HG03103 (cell line): ENCODE data around the gene GADD45A.
A peak's percentile ranks its signal among the peaks of the same experiment; 100 is the strongest.
"Not testable (repeated sequence)": the region's sequence is repeated elsewhere in the genome, so short reads cannot be mapped to it uniquely, and the experiment has no call there.

Experiments used
- ATAC-seq: cut with Tn5 transposase; IDR thresholded peaks from one replicate; pipeline ENCODE4 v1.9.1; 2021; ENCODE audit warnings: low read depth; ENCODE audit not compliant: unreplicated experiment

The GADD45A gene

DNA sequence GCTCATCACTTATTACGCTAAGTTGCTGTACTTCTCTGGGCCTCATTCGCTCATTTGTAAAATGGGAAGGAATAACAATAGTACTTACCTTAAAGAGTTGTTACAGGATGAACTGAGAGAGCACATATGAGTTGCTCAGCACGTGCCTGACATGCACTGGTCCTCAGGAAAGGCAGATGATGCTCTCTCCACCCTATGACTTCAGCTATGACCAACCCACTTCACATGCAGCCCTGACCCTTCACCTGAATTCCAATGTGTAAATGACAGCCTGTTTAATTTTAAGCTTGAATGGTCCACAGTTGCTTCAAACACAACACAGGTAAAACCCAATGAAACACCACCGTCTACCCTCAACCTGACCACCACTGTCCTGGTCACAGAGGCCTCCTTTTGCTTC lies 32.9 kb downstream of the GADD45A start:
- ATAC-seq = no peak

- ATAC-seq = no peak
These were observed 34.6 kb downstream of the GADD45A start for GRCh38 chr1:67719329-67720196.

DNA sequence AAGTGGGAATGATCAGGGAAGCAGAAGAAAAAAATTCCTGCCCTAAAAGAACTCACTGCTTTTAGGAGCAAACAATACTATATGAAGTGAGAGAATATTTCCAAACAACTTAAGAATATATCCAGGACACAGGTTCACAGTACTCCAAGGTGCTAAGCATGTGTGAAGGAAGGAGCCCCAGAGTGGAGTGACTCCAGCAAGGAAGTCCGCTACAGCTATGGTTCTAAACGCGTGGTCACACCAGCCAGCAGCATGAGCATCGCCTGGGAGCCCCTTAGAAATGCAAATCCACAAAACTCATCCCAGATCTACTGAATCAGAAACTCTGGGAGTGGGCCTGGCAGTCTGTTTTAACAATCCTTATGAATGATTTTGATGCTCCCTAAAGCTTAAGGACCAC lies 36.1 kb downstream of the GADD45A start:
- no peak for ATAC-seq

DNA sequence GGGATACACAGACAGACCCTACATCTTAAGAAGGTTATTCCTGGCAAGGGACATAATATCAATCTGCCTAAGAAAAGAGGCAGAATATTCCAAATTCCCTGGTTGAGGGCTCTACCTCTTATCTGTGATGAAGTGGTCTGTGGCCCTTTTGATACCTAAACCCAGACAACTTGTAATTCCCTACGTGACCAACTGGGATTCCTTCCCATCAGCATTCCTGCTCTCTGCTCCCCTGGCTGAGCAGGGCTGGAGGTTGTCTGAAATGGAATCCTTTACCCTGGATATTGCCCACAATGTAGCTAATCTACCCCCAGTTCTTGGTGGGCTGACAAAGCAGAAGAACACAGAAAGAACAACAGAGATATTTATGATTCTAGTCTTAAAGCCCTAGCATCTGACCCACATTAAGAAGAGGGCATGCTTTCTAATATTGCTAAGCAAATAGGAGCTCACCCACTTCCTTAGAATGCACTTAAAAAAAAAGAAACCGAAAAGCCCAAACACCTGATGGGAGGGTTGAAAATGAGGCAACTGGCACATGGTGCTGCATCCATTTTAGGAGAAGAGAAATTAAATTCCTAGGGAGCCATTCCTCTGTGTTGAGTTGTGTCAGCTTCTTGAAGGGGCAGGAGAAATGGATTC lies 36.8 kb downstream of the GADD45A start:
- ATAC-seq = no peak

GRCh38 chr1:67722292-67722944 lies 37.4 kb downstream of the GADD45A start:
- no peak for ATAC-seq

DNA sequence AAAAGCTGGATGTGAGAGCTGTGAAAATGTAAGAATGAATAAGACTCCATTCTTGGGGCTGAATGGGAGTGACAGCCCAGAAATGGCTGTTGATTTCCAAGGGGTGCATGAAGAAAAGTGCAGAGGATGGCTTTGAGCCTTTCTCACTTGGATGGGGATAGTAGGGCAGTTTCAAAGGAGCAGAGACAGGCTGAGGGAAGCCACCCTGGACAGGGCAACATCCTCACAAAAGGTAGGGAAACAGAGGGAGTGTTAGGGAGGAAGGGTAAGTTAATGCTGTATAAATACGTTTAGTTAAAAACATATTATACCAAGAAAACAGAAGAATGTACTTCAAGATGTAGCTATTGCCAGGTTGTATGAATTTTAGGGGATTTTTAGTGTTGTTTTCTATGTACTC lies 38.1 kb downstream of the GADD45A start:
- ATAC-seq = no peak

DNA sequence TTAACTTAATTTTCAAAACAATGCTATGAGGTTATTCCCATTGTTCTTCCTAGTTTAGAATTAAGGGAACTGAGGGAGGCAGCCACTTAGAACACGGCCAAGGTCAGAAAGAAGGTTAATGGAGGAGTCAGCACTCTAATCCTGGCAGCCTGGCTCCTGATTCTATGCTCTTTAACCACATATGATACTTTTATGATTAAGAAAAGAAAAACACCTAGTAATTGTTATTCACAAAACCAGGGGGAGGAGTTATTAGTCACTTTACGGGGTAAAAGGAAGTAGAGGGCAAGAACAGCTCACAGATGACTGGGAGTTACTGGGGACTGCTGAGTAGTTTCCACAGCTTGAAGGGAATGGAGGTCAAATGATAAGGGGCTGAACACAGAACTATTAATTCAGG lies 38.6 kb downstream of the GADD45A start:
- peak; percentile 71 for ATAC-seq

- ATAC-seq = no peak
These were observed 40.0 kb downstream of the GADD45A start for GRCh38 chr1:67724928-67725560.

GRCh38 chr1:67726224-67726623 lies 41.2 kb downstream of the GADD45A start:
- ATAC-seq = no peak

- ATAC-seq = no peak
These were observed 44.9 kb downstream of the GADD45A start for GRCh38 chr1:67729872-67730271.

GRCh38 chr1:67730312-67730711 lies 45.3 kb downstream of the GADD45A start:
- ATAC-seq = not testable (repeated sequence)

GRCh38 chr1:67731322-67731721 lies 46.3 kb downstream of the GADD45A start:
- ATAC-seq = no peak

- no peak for ATAC-seq
These were observed 47.8 kb downstream of the GADD45A start for GRCh38 chr1:67732750-67733151.

- ATAC-seq = no peak
These were observed 48.8 kb downstream of the GADD45A start for GRCh38 chr1:67733681-67734322.

DNA sequence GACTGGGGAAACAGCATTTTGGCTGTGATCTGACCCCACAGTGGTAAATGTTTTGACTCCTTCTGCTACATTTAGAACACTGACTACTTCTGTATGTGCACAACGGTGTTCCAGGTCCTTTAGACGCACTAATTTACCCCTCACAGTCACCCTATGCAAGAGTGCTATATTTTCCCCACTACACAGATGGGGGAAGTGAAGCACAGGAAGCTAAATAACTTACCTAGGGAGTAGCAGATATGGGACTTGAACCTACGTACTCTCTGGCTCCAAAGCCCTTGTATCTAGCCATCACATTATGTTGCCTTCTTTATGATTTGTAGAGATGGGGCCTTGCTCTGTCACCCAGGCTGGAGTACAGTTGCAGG lies 49.3 kb downstream of the GADD45A start:
- ATAC-seq = no peak

DNA sequence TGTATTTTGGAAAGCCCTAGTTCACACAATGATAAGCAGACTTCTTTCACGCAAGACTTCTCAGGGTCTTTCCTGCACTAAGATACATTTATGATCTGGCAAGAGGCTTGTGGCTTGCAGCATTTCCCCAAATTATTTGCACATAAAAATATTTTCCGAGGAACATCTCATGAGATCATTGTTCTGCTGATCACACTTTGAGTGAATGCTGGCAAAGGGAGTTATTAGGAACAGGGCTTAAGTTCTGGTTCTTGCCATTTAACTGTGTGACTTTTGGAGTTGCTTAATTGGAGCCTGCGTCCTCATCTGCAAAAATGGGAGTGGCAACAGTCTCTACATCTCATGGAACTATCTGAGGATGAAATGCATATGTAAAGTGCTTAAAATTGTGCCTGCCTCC lies 50.2 kb downstream of the GADD45A start:
- no peak for ATAC-seq

- peak; percentile 88 for ATAC-seq
These were observed 51.0 kb downstream of the GADD45A start for GRCh38 chr1:67735806-67736627.

DNA sequence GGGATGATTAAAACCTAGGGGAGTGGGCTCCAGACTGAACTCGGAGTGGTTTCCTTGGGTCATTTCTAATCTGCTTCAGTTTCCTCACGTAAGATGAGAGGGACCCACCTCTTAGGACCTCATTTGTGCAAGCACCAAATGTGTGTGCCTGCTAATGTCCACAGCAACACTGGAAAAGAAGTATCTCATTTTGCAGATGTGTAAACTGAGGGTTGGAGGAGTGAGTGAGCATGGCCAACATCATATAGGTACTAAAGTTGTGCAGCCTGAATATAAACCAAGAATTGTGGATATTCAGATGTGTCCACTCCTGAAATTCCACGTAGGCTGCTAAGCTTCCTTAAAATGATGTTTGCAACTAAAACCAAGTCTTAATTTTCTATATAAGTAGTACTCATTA lies 51.7 kb downstream of the GADD45A start:
- ATAC-seq = no peak

GRCh38 chr1:67737875-67738274 lies 52.9 kb downstream of the GADD45A start:
- no peak for ATAC-seq
